GM18508 (cell line): Measurements from ENCODE around the gene LCE3D.

Experiments used
- ATAC-seq: cut with Tn5 transposase; IDR thresholded peaks from one replicate; pipeline ENCODE4 v1.9.1; 2021; ENCODE audit warnings: moderate number of reproducible peaks; ENCODE audit not compliant: insufficient read depth, unreplicated experiment

Gene LCE3D

DNA sequence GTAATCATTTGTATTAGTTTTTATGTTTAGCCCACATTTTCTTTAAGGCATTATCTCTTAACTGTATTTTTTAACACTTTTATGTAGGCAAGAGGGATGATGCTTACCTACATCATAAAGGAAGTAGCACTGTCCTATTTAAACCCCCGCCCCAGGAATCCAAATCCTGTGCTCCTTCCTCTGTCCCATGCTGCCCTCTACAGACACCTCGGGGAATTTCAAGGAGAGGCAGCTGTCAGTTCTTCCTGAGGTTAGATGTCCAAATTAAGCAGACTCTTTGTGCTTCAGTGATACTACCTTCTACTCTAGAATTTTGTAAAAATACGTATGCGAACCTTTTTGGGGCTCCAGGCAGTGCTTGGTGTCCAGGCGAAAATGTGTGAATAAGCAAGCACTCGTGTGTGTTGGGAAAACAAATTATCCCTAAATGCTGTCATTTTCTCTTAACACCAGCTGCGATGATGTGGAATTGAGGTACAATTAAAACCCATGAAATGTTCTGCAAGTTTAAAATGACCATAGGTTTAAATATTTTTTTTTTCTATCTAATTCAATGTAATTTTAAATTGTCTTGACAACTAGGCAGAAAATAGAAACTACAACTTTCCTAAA, 46.9 kb downstream of the LCE3D start:
- no peak for ATAC-seq
